Mesenchymal stem cell (in vitro differentiated cells and primary cell): Measurements from ENCODE around the gene KLHL22.

Experiments
- DNase-seq: peaks from one replicate; pipeline ENCODE4 v3.0.0-alpha.2; 2013
- H2AFZ ChIP-seq: one replicate; pipeline ENCODE4 v1.6.1; 2013; ENCODE audit warnings: low read depth, mild to moderate bottlenecking, control low read depth, inconsistent platforms, low read length, moderate library complexity
- H2AK5ac ChIP-seq: 2 replicates; pipeline ENCODE4 v1.6.1; 2013; ENCODE audit warnings: low read length, moderate library complexity, mild to moderate bottlenecking, inconsistent platforms; ENCODE audit not compliant: severe bottlenecking
- H2BK120ac ChIP-seq: one replicate; pipeline ENCODE4 v1.6.1; 2013; ENCODE audit warnings: low read depth, mild to moderate bottlenecking, inconsistent platforms, low read length, moderate library complexity
- H2BK12ac ChIP-seq, 2 experiments: one replicate each; pipeline ENCODE4 v1.6.1; 2013; ENCODE audit warnings: inconsistent platforms in 2 of 2, low read length in 2 of 2, mild to moderate bottlenecking in 2 of 2, moderate library complexity in 2 of 2, control low read depth in 1 of 2
- H2BK15ac ChIP-seq: one replicate; pipeline ENCODE4 v1.6.1; 2013; ENCODE audit warnings: mild to moderate bottlenecking, low read depth, inconsistent platforms; ENCODE audit not compliant: poor library complexity, severe bottlenecking
- H2BK5ac ChIP-seq: 2 replicates; pipeline ENCODE4 v1.6.1; 2013; ENCODE audit warnings: low read depth, mild to moderate bottlenecking, low read length, control low read depth, inconsistent platforms; ENCODE audit not compliant: poor library complexity, severe bottlenecking
- H3K14ac ChIP-seq, 2 experiments: one replicate each; pipeline ENCODE4 v1.6.1; 2013; ENCODE audit warnings: inconsistent platforms in 2 of 2, low read length in 2 of 2, control low read depth in 1 of 2, mild to moderate bottlenecking in 1 of 2, moderate library complexity in 1 of 2
- H3K18ac ChIP-seq, 2 experiments: one replicate each; pipeline ENCODE4 v1.6.1; 2013; ENCODE audit warnings: inconsistent platforms in 2 of 2, low read length in 2 of 2, control low read depth in 1 of 2, low read depth in 1 of 2, mild to moderate bottlenecking in 1 of 2
- H3K23ac ChIP-seq, 2 experiments: one replicate each; pipeline ENCODE4 v1.6.1; 2013; ENCODE audit warnings: inconsistent platforms in 2 of 2, low read length in 2 of 2, mild to moderate bottlenecking in 2 of 2, moderate library complexity in 2 of 2, control low read depth in 1 of 2
- H3K27ac ChIP-seq: 2 replicates; pipeline ENCODE4 v1.5.1; 2013; ENCODE audit warnings: mild to moderate bottlenecking, moderate library complexity, low read length, control low read depth, inconsistent platforms; ENCODE audit not compliant: poor library complexity, severe bottlenecking
- H3K27me3 ChIP-seq, 2 experiments: 2 replicates each; pipeline versions ENCODE4 v1.6.1 to v1.7.0; 2013; ENCODE audit warnings: low read length in 2 of 2, mild to moderate bottlenecking in 2 of 2, moderate library complexity in 2 of 2, control low read depth in 1 of 2, inconsistent platforms in 1 of 2; ENCODE audit not compliant: control insufficient read depth in 1 of 2, insufficient read depth in 1 of 2
- H3K36me3 ChIP-seq, 2 experiments: 2 replicates each; pipeline versions ENCODE4 v1.6.1 to v1.7.0; 2013; ENCODE audit warnings: low read length in 2 of 2, control low read depth in 1 of 2, inconsistent platforms in 1 of 2, low read depth in 1 of 2, mild to moderate bottlenecking in 1 of 2; ENCODE audit not compliant: insufficient read depth in 2 of 2, control insufficient read depth in 1 of 2
- H3K4ac ChIP-seq, 2 experiments: one replicate each; pipeline ENCODE4 v1.6.1; 2013; ENCODE audit warnings: inconsistent platforms in 2 of 2, low read length in 2 of 2, mild to moderate bottlenecking in 2 of 2, moderate library complexity in 2 of 2, control low read depth in 1 of 2, low read depth in 1 of 2
- H3K4me1 ChIP-seq: 2 replicates; pipeline ENCODE4 v1.6.1; 2013; ENCODE audit warnings: low read depth, low read length, control low read depth; ENCODE audit not compliant: control insufficient read depth, insufficient read depth
- H3K4me2 ChIP-seq: 2 replicates; pipeline ENCODE4 v1.6.1; 2013; ENCODE audit warnings: low read length, mild to moderate bottlenecking, inconsistent platforms; ENCODE audit not compliant: poor library complexity, severe bottlenecking
- H3K4me3 ChIP-seq, 2 experiments: 2 replicates each; pipeline versions ENCODE4 v1.5.1 to v1.7.0; 2013; ENCODE audit warnings: low read length in 2 of 2, mild to moderate bottlenecking in 2 of 2, control low read depth in 1 of 2, low read depth in 1 of 2; ENCODE audit not compliant: insufficient read depth in 1 of 2
- H3K79me1 ChIP-seq: replicated peaks from 2 replicates; pipeline ENCODE4 v1.6.1; 2013; ENCODE audit warnings: mild to moderate bottlenecking, control low read depth, low read length, inconsistent platforms; ENCODE audit not compliant: poor library complexity, severe bottlenecking
- H3K9ac ChIP-seq: 2 replicates; pipeline ENCODE4 v1.7.0; 2013; ENCODE audit warnings: mild to moderate bottlenecking, low read length, moderate library complexity
- H3K9me3 ChIP-seq: 2 replicates; pipeline ENCODE4 v1.7.0; 2013; ENCODE audit warnings: mild to moderate bottlenecking, low read length; ENCODE audit not compliant: control insufficient read depth
- H4K8ac ChIP-seq: one replicate; pipeline ENCODE4 v1.6.1; 2013; ENCODE audit warnings: inconsistent platforms, mild to moderate bottlenecking, low read length, moderate library complexity
- H4K91ac ChIP-seq: one replicate; pipeline ENCODE4 v1.6.1; 2013; ENCODE audit warnings: mild to moderate bottlenecking, low read length, inconsistent platforms
- WGBS: methylation state at CpG from one replicate; pipeline ENCODE4 v1.1.7; 2013; ENCODE audit warnings: mixed read lengths; 5-methylcytosine and 5-hydroxymethylcytosine counted together

KLHL22 gene

DNA sequence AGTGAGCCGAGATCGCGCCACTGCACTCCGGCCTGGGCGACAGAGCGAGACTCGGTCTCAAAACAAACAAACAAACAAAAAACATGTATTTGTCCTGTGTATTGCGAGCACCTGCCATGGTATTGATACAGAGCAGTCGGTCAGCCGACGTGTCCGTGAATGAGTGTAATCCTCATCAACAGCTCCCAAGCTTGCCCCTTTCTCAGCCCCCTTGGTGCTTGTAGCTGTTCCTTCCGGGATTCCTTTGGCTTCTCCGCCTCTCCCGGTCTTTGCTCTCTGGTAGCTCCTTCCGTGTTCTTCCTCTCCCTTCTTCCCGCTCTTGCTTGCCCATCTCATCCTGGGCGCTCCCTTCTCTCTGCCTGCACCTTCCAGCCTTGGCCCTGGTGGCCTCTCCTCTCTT lies 90.7 kb downstream of the KLHL22 start:
- H3K4me3 ChIP-seq = no peak overlapping the region
- no peak for DNase-seq
- no peak overlapping the region for H3K14ac ChIP-seq
- H2BK12ac ChIP-seq = no peak overlapping the region
- H4K91ac ChIP-seq = no peak overlapping the region
- H3K4me2 ChIP-seq = no peak overlapping the region
- H3K9ac ChIP-seq = no peak overlapping the region
- no peaks in the 10 kb centered on the region for H3K27me3 ChIP-seq
- no peak overlapping the region for H2AFZ ChIP-seq
- H3K27ac ChIP-seq = no peak overlapping the region
- no peak overlapping the region for H2BK15ac ChIP-seq
- H3K23ac ChIP-seq = no peak overlapping the region
- H3K36me3 ChIP-seq = peaks cover 36 to 69% of the 10 kb centered on the region in 2 experiments
- WGBS = 97% methylated on average over 18 of the region's 18 CpGs
- no peak overlapping the region for H2BK120ac ChIP-seq
- H4K8ac ChIP-seq = no peak overlapping the region
- H3K4ac ChIP-seq = no peak overlapping the region
- H2AK5ac ChIP-seq = no peak overlapping the region
- H3K79me1 ChIP-seq = peaks cover 18% of the 10 kb centered on the region
- no peak overlapping the region for H3K18ac ChIP-seq
- H3K4me1 ChIP-seq = peaks cover 10% of the 10 kb centered on the region
- H2BK5ac ChIP-seq = no peak overlapping the region
- H3K9me3 ChIP-seq = no peaks in the 10 kb centered on the region

DNA sequence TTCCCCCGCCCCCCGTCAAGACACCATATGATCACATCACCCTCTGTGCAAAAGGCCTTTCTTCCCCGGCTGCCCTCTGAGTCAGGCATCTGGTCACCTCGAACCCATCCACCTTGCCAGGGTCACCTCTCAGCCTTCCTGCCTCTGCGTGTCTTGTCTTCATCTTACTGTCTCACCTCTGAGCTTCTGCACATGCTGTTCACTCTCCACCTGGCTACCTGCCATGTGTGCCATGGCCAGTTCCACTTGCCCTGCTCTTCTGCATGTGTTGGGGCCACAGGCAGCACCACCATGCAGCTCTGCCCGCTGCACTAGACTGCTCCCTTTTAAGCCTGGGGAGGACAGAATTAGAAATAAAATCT lies 91.8 kb downstream of the KLHL22 start:
- H3K14ac ChIP-seq = no peak overlapping the region
- H3K36me3 ChIP-seq = peaks cover 36 to 69% of the 10 kb centered on the region in 2 experiments
- no peak overlapping the region for H2BK12ac ChIP-seq
- H3K4me1 ChIP-seq = peaks cover 7% of the 10 kb centered on the region
- no peak overlapping the region for H3K4me2 ChIP-seq
- peaks cover 17% of the 10 kb centered on the region for H3K79me1 ChIP-seq
- no peak overlapping the region for H3K9ac ChIP-seq
- no peak overlapping the region for H4K8ac ChIP-seq
- 97% methylated on average over 6 of the region's 6 CpGs for WGBS
- no peak overlapping the region for H2BK5ac ChIP-seq
- no peak overlapping the region for H3K18ac ChIP-seq
- no peak overlapping the region for H2BK120ac ChIP-seq
- no peaks in the 10 kb centered on the region for H3K27me3 ChIP-seq
- no peak overlapping the region for H3K23ac ChIP-seq
- H3K27ac ChIP-seq = no peak overlapping the region
- no peak overlapping the region for H3K4ac ChIP-seq
- H3K9me3 ChIP-seq = no peaks in the 10 kb centered on the region
- H2AFZ ChIP-seq = no peak overlapping the region
- H3K4me3 ChIP-seq = no peak overlapping the region
- H4K91ac ChIP-seq = no peak overlapping the region
- H2BK15ac ChIP-seq = no peak overlapping the region
- H2AK5ac ChIP-seq = no peak overlapping the region
- no peak for DNase-seq

DNA sequence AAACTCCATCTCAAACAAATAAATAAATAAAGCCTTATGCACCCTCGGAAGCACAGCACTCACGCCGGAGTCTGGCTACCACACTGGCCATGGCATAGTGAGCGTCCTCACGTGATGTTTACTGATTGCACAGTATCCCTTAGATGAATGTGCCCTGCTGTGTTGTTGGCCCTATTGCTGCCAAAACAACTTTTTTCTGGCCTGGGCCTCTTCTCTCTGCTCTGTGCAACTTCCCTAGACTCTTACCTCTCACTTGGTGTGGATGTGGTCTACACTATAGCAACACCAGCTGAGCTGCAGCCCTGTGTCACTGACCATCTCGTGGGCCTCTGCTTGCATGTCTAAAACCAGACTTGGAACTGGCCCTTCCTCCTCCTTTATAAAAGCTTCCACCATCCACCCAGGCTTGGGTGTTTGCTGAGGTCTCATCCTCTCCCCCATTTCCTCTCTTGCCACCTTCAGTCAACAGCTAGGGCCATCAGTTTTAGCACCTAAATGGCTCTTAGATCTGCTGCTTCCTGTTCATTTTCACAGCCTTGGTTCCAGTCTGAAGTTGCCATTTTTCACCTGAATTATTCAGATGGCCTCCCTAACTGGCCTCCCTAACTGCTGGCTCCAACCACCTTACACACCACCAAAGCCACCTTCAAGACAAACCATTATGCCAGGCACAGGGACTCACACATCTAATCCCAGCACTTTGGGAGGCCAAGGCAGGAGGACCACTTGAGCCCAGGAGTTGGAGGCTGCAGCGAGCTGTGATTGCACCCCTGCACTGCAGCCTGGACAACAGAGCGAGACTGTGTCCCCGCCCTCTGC lies 92.4 kb downstream of the KLHL22 start:
- no peak overlapping the region for H4K91ac ChIP-seq
- no peaks in the 10 kb centered on the region for H3K27me3 ChIP-seq
- no peak overlapping the region for H2BK120ac ChIP-seq
- H2BK5ac ChIP-seq = no peak overlapping the region
- H3K14ac ChIP-seq = no peak overlapping the region
- H2BK15ac ChIP-seq = no peak overlapping the region
- H2AFZ ChIP-seq = no peak overlapping the region
- H2BK12ac ChIP-seq = no peak overlapping the region
- H3K9me3 ChIP-seq = no peaks in the 10 kb centered on the region
- H3K4me2 ChIP-seq = no peak overlapping the region
- WGBS = 96% methylated on average over 9 of the region's 9 CpGs
- peaks cover 17% of the 10 kb centered on the region for H3K79me1 ChIP-seq
- DNase-seq = no peak
- no peak overlapping the region for H4K8ac ChIP-seq
- H3K36me3 ChIP-seq = peaks cover 36 to 69% of the 10 kb centered on the region in 2 experiments
- no peak overlapping the region for H3K23ac ChIP-seq
- no peak overlapping the region for H3K27ac ChIP-seq
- H2AK5ac ChIP-seq = no peak overlapping the region
- H3K18ac ChIP-seq = no peak overlapping the region
- peaks cover 7% of the 10 kb centered on the region for H3K4me1 ChIP-seq
- H3K9ac ChIP-seq = no peak overlapping the region
- H3K4ac ChIP-seq = no peak overlapping the region
- no peak overlapping the region for H3K4me3 ChIP-seq

DNA sequence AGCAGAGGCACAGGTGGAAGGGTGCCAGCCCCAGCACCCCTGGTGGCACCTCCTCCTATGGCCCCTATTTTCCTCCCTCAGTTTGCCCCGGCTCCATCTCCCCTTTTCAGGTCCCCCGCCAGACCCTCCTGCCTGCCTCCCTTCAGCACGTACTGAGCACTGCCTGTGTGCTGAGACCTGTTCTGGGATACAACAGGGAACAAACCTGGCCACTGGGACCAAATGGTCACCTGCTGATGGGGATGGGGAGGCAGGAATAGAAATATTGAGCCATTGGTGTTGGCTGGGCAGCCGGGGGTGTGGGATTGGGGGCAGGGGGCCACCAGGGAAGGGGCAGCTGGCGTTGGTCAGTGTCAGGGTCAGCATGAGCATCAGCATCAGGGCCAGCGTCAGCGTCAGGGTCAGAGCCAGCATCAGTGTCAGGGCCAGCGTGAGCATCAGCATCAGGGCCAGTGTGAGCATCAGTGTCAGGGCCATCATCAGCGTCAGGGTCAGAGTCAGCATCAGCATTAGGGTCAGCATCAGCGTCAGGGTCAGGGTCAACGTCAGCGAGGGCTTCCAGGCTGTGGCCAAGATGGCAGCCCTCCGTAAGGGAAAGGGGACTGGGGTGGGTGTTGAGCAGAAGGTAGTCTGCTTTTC lies 94.1 kb downstream of the KLHL22 start:
- no peak overlapping the region for H2AK5ac ChIP-seq
- H3K14ac ChIP-seq = no peak overlapping the region

More for the DNA sequence above, 94.1 kb downstream of the KLHL22 start:
- no peak overlapping the region for H2BK12ac ChIP-seq
- H3K18ac ChIP-seq = no peak overlapping the region
- no peak overlapping the region for H3K4me3 ChIP-seq
- H2BK120ac ChIP-seq = no peak overlapping the region
- WGBS = 98% methylated on average over 13 of the region's 13 CpGs
- no peaks in the 10 kb centered on the region for H3K9me3 ChIP-seq
- peaks cover 8% of the 10 kb centered on the region for H3K4me1 ChIP-seq
- H2BK15ac ChIP-seq = no peak overlapping the region
- peaks cover 25 to 55% of the 10 kb centered on the region in 2 experiments for H3K36me3 ChIP-seq
- peaks cover 28% of the 10 kb centered on the region for H3K79me1 ChIP-seq
- H2BK5ac ChIP-seq = no peak overlapping the region
- H3K27me3 ChIP-seq = no peaks in the 10 kb centered on the region
- no peak overlapping the region for H3K23ac ChIP-seq
- no peak overlapping the region for H4K91ac ChIP-seq
- no peak overlapping the region for H4K8ac ChIP-seq
- no peak for DNase-seq
- H3K27ac ChIP-seq = no peak overlapping the region
- no peak overlapping the region for H3K9ac ChIP-seq
- H3K4ac ChIP-seq = no peak overlapping the region
- H2AFZ ChIP-seq = no peak overlapping the region
- no peak overlapping the region for H3K4me2 ChIP-seq
